GM19240 (cell line): ENCODE measurements around the gene THBS3.
A peak's percentile ranks its signal among the peaks of the same experiment; 100 is the strongest.
"Not testable (repeated sequence)": the region's sequence is repeated elsewhere in the genome, so short reads cannot be mapped to it uniquely, and the experiment has no call there.

ENCODE experiments used
- DNase-seq: peaks from one replicate; pipeline ENCODE4 v3.0.0; 2011; ENCODE audit warnings: low spot score; ENCODE audit not compliant: insufficient read length

Gene THBS3

DNA sequence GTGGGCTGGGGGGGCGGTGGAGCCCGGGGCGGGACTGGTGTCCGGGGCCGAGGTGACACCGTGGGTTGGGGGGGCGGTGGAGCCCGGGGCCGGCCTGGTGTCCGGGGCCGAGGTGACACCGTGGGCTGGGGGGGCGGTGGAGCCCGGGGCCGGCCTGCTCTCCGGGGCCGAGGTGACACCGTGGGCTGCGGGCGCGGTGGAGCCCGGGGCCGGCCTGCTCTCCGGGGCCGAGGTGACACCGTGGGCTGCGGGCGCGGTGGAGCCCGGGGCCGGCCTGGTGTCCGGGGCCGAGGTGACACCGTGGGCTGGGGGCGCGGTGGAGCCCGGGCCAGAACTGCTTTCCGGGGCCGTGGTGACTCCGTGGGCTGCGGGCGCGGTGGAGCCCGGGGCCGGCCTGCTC is 17.8 kb downstream of the THBS3 start:
- DNase-seq: not testable (repeated sequence)

DNA sequence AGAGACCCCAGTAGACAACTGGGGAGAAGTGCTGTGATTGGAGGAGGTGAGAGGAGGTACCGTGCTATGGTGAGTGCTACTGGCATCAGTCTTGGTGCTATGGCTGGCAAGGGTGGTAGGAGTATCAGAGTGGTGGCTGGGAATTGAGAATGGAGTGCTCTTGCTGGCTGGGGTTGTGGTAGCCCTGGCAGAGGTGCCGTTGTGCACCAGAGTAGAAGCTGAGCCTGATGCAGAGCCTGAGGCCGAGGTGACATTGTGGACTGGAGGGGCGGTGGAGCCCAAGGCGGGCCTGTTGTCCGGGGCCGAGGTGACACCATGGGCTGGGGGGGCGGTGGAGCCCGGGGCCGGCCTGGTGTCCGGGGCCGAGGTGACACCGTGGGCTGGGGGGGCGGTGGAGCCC is 19.4 kb downstream of the THBS3 start:
- no peak for DNase-seq

DNA sequence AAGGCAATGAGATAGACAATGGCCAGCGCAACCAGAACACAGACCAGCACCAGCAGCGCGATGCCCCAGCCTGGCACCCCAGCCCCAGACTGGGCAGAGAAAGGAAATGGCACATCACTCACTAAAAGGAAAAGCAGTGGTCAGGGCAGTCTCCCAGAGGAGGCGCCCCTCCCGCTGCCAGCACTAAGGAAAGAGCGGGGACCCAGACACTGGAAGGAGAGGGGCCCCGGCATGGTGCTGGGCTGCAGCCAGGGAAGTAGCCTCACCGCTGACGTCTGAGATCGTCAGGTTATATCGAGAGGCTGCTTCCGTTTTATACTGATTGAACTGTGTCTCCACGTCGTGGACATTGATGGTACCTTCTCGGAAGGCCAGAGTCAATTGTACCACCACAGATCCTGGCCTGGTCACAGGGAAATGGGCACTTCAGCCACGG is 20.2 kb downstream of the THBS3 start:
- DNase-seq: no peak

DNA sequence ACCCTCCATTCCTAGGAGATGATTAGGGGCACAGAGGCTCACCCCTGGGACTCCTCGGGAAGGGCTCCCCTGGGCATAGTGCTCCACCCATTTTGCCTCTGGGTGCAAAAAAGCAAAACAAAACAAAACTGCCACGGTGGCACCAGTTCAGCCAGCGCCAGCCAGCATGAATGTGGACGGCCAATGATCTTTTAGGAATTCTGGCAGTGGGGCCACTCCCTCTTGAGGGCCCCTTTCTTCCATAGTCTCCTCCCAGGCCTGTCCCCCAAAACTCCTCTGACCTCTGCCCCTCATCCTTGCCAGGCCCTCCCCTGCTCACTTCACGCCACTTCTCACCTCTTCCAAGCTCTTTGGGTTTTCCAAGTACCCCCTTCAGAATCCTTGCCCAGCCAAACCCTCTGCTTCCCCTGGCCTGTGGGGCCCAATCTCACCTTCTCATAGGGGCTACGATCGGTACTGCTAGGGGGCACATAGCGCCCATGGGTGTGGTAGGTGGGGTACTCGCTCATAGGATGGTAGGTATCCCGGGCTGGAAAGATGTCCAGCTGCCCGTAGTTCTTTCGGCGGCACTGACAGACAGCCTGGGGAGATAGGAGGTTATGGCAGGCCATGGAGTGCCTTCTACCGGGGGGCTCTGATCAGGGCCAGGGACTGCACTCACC is 20.8 kb downstream of the THBS3 start:
- no peak for DNase-seq

DNA sequence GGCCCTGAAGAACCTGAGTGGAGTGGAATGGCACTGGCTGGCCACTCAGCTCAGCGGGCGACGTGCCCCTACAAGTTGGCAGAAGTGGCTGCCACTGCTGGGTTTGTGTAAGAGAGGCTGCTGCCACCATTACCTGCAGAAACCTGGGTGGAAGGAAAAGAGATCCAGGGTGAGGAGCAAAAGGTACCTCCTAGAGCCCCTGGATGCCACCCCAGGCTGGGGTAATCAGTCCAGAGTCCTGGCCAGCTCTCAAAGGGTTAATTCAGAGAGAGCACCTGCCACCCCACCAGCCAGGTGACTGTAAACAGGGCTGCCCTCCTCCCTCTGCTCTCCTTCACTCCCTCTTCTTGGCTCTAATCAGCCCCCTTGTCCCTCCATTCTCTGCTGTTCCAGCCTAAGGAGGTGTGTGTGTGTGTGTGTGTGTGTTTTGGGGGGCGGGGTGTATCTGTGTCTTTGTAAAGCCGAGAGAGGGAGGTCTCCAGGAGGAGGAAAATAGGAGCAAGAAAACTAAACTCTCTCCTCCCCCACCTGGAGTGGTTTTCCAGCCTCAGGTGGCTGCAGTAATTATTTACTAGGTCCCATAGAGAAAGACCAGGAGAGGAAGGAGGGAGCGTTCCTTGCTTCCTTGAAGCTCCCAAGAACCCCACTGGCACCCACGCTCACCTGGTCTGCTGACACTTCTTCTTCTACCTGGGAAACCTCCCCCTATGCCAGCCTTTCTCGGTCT is 21.5 kb downstream of the THBS3 start:
- DNase-seq: no peak

DNA sequence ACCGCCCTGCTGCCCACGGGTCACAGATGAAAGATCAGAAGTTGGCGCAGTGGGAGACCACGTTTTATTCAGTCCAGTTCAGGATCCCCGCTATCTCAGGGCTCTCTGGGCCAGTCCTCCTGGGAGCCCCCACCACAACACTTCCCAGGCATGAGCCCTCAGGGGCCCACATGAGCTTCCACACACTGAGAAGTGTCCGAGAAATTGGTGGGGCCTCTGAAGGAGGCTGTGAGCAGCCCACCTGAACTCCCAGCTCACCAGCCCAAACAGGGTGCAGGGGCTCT is 22.0 kb downstream of the THBS3 start:
- DNase-seq: no peak

DNA sequence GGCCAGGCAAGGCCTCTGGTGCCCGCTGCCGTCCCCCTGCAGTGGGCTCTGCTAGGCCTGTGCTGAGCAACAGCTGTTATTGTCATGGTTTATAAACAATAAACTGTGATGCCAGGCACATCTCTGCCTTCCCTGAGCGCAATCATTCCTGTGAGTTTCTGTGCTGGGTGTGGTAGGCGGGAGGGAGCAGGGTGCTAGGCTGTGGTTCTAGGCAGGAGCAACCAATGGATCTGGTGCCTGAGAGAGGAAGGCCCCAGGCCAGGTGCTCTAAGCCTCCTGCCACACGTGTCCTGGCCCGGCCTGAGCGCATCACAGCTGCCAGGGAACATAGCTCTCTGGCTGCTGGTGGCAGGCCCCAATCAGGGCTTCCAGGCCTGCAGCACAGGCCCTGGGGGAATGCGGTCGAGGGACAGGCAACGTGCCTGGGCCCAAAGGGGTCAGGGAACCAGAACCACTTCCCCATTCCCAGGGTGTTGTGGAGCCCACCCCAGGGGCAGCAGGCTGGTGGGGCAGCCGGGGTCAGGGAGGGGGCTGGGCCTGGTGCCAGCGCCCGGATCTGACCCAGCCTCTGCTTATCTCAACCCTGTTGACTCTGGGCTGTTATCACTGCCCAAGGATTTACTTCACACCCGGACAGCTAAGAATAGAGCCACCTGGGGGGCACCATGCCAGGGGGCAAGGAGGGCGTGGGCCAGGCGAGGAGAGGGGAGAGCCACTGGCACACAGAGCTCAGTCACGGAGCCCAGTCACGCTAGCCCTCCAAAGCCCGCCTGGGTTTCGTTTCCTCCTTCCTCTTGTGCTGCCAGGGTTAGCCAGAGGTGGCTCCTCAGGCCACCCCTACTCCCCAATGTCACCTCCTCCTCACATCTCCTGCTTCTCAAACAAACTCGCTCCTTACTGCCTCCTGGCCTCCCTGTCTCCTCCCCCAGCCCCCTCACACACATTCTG is 22.6 kb downstream of the THBS3 start:
- DNase-seq: peak; percentile 89

DNA sequence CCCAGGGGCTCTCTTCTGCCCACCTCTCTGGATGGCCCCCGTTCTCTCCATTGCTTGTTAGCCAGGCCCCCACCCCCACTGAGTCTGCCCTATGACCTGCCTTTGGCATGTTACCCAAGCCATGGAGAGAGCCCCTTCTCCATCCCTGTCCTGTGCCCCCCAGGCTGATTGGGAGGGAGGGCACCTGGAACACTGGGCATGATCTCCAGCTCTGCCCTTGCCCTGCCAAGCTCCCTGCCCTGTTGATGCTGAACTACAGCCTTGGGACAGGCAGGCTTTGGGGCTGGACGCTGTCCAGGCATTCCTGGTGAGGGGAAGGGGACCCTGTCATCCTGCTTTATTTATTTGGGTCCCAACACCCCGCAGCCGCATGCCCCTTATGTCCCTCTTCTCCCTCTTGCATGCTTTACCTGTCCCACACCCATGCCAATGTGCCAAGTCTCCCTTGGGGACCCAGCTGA is 23.3 kb downstream of the THBS3 start:
- no peak for DNase-seq

DNA sequence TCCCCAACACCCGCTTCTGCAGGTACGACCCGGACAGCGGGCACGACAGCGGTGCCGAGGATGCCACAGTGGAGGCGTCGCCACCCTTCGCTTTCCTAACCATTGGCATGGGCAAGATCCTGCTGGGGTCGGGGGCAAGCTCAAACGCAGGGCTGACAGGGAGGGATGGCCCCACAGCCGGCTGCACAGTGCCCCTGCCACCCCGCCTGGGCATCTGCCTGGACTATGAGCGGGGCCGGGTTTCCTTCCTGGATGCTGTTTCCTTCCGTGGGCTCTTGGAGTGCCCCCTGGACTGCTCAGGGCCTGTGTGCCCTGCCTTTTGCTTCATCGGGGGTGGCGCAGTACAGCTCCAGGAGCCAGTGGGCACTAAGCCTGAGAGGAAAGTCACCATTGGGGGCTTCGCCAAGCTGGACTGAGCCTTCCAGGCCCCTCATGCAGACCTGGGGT is 23.9 kb downstream of the THBS3 start:
- DNase-seq: no peak

DNA sequence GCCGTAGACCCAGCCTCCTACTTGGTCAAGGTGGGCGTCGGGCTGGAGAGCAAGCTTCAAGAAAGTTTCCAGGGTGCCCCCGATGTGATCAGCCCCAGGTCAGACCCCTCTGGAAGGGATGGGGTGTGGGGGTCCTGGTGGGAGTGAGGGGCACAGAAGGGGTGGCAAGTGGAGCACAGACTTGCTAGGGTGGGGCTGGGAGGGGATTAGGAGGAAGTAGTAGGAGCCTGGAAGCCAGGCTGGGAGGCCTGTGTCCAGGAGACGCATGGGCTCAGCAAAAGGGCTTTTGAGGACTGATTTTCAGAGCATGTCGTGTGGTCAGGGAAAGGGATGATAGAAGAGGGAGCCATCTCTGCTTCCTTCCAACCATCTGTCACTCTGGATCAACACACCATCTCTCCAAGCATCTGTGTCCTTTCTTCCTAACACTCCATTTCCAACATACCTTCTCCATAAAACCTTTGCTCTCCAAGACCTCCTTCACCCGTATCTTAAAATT is 25.6 kb downstream of the THBS3 start:
- no peak for DNase-seq

DNA sequence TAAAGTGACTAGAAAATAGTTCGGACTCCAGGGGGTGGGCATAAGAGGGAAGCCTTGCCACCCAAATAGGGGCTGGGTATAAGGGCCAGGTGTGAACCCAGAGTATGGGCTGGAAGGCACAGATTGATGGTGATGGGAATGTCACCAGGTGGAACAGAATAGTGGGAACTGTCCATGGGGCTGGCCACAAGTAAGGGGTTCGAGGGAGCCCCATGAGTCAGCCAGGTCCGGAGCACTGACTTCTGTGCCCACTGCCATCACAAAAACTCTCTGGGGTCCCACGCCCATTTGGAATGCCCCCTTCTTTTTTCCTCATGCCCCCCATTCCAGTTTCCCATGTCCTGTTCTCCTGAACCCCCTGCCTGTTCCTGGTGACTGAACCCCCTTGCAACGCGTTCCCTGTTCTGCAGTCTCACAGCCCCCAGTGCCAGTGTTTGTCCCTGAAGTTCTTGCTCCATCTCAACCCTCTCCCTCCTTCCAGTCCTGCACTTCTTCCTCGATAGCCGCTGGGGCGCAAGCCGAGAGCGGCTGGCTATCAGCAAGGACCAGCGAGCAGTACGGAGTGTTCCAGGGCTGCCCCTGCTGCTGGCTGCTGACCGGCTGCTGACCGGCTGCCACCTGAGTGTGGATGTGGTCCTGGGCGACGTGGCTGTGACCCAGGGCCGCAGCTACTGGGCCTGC is 26.2 kb downstream of the THBS3 start:
- no peak for DNase-seq

DNA sequence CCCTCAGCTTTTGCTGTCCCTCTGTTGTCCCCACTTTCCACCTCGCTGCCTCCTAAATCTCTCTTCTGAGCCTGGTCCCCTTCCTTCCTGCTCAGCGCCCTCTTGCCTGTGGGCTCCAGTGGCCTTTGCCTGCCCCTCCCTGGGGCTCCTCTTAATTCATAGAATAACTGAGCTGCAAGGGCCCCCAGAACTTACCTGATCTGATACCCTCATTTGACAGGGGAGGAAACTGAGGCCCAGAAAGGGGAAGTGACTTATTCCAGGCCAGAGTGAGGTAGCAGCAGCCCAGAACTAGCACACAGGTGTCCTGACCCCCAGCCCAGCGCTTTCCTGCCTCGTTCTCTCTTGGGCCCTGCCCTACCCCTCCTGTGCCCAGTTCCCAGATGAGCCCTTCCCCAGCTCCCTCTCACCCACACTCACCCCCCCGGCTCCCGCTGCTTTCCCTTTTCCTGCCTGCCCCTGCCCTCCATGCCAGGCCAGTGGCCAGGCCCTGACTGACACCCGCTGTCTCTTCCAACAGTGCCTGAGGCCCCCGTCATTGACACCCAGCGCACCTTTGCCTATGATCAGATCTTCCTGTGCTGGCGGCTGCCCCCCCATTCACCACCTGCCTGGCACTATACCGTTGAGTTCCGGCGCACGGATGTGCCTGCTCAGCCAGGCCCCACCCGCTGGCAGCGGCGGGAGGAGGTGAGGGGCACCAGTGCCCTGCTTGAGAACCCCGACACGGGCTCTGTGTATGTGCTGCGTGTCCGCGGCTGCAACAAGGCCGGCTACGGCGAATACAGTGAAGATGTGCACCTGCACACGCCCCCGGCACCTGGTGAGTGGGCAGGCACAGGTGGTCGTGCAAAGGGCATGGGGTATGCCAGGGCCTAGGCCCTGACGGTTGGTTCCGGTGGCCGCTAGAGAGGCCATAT is 28.3 kb downstream of the THBS3 start:
- DNase-seq: no peak

DNA sequence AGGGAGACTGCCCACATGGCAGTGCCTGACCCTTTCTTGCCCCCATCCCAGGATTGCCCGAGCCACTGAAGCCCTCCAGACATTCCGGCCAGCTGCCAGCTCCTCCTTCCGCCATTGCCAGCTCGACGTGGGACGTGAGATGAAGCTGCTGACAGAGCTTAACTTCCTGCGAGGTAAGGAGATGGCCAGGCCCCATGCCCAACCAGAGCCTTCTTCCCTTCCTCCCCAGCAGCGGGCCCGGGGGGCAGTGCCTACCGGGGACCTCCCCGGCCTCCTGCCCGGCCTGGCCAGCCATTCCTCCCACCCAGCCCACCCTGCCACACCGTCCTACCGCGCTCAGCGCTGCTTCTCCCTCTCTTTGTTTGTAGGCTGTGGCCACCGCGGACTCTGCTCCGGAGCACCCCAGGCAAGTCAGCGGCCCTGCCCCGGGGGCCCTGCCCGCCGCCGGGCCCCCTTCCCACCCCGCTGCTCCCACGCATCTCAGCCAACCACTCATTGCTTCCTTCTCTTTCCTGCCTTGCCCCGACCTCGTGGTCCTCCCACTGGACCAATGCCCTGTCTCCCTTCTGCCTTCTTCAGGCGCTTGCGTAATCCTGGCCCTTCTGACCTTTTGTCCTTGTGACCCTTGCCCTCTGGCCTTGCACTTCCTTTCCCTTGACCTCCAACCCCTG is 29.1 kb downstream of the THBS3 start:
- DNase-seq: no peak

DNA sequence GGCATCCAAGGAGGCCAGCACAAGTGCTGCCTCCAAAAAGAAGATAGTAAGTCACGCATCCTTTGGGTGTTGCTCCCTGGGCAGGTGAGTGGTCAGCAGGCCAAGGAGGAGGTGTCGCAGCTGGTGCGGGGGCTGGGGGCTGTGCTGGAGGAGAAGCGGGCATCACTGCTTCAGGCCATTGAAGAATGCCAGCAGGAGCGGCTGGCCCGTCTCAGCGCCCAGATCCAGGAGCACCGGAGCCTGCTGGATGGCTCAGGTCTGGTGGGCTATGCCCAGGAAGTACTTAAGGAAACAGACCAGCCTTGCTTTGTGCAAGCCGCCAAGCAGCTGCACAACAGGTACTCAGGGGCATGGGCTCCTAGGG is 29.8 kb downstream of the THBS3 start:
- no peak for DNase-seq

DNA sequence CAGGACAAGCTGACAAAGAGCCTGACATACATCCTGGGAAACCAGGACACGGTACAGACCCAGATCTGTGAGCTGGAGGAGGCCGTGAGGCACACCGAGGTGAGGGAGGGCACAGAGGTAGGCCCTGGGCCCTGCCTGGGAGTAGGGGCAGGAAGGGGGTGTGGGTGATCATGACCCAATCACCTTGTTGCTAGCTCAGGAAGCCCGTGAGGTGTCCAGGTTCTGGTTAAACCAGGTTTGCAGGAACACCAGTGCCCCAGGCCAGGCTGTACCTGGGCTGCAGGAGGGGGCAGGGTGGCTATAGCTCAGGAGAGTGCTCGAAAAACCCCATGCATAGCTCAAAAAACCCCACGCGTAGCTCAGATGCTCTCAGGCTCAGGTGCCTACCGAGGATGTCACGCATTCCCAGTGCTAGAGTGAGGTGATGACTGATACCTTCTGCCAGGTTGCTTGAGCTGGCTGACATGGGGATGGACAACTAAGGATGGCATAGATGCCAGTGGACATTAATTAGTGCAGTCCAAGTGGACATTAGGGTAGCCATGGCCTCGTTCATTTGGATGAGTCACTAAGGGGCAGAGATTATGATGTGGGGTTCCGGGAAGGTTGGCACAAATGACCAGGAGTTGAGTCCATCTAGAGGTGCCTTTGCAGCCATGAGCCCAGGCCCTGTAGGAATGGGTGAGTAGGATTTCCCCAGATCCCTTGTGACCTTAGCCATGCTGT is 30.3 kb downstream of the THBS3 start:
- DNase-seq: no peak

DNA sequence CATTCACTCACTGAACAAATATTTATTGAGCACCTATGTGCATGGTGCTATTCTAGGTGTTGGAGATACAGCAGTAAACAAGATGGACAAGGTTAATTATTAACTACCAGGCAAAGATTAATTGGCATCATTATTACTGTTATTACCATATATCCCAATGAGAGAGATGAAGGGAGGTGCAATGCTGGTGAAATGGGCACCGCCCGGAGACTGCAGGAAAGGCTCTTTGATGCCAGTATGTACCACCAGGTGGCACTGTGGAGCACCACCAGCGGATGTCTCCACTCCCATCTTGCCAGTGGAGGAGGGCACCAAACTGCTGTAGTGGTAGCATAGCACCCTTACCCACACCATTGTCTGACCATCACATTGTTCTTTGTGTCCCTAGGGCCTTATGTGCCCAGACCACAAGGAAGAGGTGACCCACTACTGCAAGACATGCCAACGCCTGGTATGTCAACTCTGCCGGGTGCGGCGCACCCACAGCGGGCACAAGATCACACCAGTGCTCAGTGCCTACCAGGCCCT is 31.1 kb downstream of the THBS3 start:
- DNase-seq: peak; percentile 97

DNA sequence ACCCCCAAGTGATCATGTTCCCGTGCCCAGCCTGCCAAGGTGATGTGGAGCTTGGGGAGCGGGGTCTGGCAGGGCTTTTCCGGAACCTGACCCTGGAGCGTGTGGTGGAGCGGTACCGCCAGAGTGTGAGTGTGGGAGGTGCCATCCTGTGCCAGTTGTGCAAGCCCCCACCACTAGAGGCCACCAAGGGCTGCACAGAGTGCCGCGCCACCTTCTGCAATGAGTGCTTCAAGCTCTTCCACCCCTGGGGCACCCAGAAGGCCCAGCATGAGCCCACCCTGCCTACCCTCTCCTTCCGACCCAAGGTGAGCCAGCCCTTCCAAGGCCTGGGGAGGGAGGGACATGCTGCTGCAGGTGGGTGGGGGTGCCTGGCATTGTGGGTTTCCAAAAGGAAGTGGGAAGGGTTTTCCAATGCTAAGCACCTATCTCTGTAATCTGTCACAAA is 31.7 kb downstream of the THBS3 start:
- DNase-seq: no peak

DNA sequence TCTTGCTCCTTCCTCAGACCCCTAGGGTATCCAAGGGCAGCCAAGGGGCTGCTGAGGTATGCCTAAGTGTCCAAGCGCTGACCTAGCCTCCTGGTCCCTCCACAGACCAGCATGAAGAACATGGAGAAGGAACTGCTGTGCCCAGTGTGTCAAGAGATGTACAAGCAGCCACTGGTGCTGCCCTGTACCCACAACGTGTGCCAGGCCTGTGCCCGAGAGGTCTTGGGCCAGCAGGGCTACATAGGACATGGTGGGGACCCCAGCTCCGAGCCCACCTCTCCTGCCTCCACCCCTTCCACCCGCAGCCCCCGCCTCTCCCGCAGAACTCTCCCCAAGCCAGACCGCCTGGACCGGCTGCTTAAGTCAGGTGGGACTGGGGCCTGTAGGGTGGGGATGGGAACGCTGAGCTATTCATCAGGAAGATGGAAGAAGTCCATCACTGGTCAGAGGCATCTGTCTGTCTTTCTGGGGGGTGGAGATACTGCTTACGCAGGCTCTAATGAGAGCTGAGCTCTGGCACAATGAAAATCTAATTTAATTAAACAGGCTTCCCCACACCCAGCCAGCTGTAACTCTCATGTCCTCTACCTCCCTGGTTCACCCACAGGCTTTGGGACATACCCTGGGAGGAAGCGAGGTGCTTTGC is 32.3 kb downstream of the THBS3 start:
- DNase-seq: no peak
